Esophagus squamous epithelium (tissue), 5 donors: Measurements from ENCODE around the gene THAP4. TPM values are rescaled to one million over a fixed set of nuclear protein-coding genes. Genes with fewer than 3 reads are reported as not detected.

ENCODE experiments used
- DNase-seq: peaks from one replicate; lab custom pipeline; 2025; lab: John Stamatoyannopoulos, UW
- H3K27ac ChIP-seq, 4 donors: fragments of 200-600 bp; sonication (generic); one replicate each; pipeline ENCODE4 v1.5.1; 2016 to 2019; ENCODE audit warnings: mild to moderate bottlenecking in 1 of 4
- H3K27me3 ChIP-seq, 4 donors: fragments of 200-600 bp; sonication (generic); 1 replicate in 3 of 4; 2 replicates in 1 of 4; pipeline versions ENCODE4 v1.5.1 to v1.6.0; 2017 to 2021; ENCODE audit warnings: antibody characterized with exemption in 1 of 4
- H3K36me3 ChIP-seq, 3 donors: fragments of 200-600 bp; sonication (generic); one replicate each; pipeline ENCODE4 v1.5.1; 2016 to 2019
- H3K4me1 ChIP-seq, 3 donors: fragments of 200-600 bp; sonication (generic); one replicate each; pipeline ENCODE4 v1.5.1; 2017 to 2019
- H3K4me3 ChIP-seq, 4 donors: fragments of 200-600 bp; sonication (generic); 1 replicate in 3 of 4; 2 replicates in 1 of 4; pipeline ENCODE4 v1.5.1; 2016 to 2019; ENCODE audit warnings: mild to moderate bottlenecking in 2 of 4, moderate library complexity in 1 of 4
- H3K9me3 ChIP-seq, 3 donors: fragments of 200-600 bp; sonication (generic); one replicate each; pipeline ENCODE4 v1.5.1; 2016 to 2019
- POLR2A ChIP-seq, 4 donors: fragments of 450-650 bp; IDR thresholded peaks; one replicate each; pipeline ENCODE4 v1.6.1; 2017; ENCODE audit warnings: antibody characterized with exemption in 4 of 4, mild to moderate bottlenecking in 4 of 4, moderate library complexity in 3 of 4
- WGBS, 2 donors: methylation state at CpG; one replicate each; pipeline ENCODE4 v1.1.5; 2018; 5-methylcytosine and 5-hydroxymethylcytosine counted together
- intact Hi-C: fragments of 100-400 bp; cut with DNase I; formaldehyde crosslinking; loops from one replicate; pipeline ENCODE4 v1.15.0; 2022
- total RNA-seq, 4 donors: library from RNA; depleted of rRNA; stranded (reverse); fragments of >200 nt; gene quantifications; one replicate each; pipeline ENCODE4 v1.1.0, GENCODE V29; 2016
- TF ChIP-seq, protein P1 (sequence below), 6 experiments: fragments of 450-650 bp in 4 of 6; fragments of 200-600 bp in 2 of 6; sonication (generic) in 2 of 6; IDR thresholded peaks; one replicate each; pipeline ENCODE4 v1.5.1; 2016 to 2019; ENCODE audit warnings: antibody characterized with exemption in 6 of 6, mild to moderate bottlenecking in 4 of 6, moderate library complexity in 4 of 6
- donor health status: DM: yes; HTN: yes; CAD: no.

Gene THAP4
- total RNA-seq, 4 donors from 2014 or later, result 40.7 to 53.2 (median 46.4) TPM

- WGBS, 2 donors, result 79 to 82% methylated on average over 9 to 20 of the region's 20 CpGs
- no peak overlapping the region for H3K27ac ChIP-seq
- peaks cover 0 to 38% (median 0%) of the 10 kb centered on the region in 3 donors for H3K36me3 ChIP-seq
- intact Hi-C loops, result no loop called here
- no peak for TF ChIP-seq POLR2A (IDR thresholded peaks at IDR 0.05)
- TF ChIP-seq, protein P1, sequence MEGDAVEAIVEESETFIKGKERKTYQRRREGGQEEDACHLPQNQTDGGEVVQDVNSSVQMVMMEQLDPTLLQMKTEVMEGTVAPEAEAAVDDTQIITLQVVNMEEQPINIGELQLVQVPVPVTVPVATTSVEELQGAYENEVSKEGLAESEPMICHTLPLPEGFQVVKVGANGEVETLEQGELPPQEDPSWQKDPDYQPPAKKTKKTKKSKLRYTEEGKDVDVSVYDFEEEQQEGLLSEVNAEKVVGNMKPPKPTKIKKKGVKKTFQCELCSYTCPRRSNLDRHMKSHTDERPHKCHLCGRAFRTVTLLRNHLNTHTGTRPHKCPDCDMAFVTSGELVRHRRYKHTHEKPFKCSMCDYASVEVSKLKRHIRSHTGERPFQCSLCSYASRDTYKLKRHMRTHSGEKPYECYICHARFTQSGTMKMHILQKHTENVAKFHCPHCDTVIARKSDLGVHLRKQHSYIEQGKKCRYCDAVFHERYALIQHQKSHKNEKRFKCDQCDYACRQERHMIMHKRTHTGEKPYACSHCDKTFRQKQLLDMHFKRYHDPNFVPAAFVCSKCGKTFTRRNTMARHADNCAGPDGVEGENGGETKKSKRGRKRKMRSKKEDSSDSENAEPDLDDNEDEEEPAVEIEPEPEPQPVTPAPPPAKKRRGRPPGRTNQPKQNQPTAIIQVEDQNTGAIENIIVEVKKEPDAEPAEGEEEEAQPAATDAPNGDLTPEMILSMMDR (IDR thresholded peaks at IDR 0.05), result no peak
- no peaks in the 10 kb centered on the region for H3K9me3 ChIP-seq
- no peak for DNase-seq
- peaks cover 0 to 30% (median 0%) of the 10 kb centered on the region in 3 donors for H3K4me1 ChIP-seq
- H3K27me3 ChIP-seq, result no peaks in the 10 kb centered on the region
- H3K4me3 ChIP-seq, result no peak overlapping the region
Measured at GRCh38 chr2:241619597-241620418, 17.1 kb downstream of the THAP4 start.

GRCh38 chr2:241618829-241619228, 18.1 kb downstream of the THAP4 start:
- no peak for TF ChIP-seq POLR2A (IDR thresholded peaks at IDR 0.05)
- TF ChIP-seq, protein P1 (IDR thresholded peaks at IDR 0.05), result no peak
- no peak for DNase-seq
- Histone ChIP-seq H3K27me3 (no peaks in the 10 kb centered on the region), H3K4me1 (peaks cover 0 to 30% (median 0%) of the 10 kb centered on the region in 3 donors), H3K4me3 (no peak overlapping the region), H3K9me3 (no peaks in the 10 kb centered on the region), H3K36me3 (peaks cover 0 to 33% (median 0%) of the 10 kb centered on the region in 3 donors), H3K27ac (no peak overlapping the region)
- intact Hi-C loops, result no loop called here
- 79 to 83% methylated on average over 10 of the region's 11 CpGs for WGBS, 2 donors

- intact Hi-C loops, result no loop called here
- 71 to 89% methylated on average over 5 of the region's 5 CpGs for WGBS, 2 donors
Measured at GRCh38 chr2:241618296-241618805, 18.6 kb downstream of the THAP4 start.

DNA sequence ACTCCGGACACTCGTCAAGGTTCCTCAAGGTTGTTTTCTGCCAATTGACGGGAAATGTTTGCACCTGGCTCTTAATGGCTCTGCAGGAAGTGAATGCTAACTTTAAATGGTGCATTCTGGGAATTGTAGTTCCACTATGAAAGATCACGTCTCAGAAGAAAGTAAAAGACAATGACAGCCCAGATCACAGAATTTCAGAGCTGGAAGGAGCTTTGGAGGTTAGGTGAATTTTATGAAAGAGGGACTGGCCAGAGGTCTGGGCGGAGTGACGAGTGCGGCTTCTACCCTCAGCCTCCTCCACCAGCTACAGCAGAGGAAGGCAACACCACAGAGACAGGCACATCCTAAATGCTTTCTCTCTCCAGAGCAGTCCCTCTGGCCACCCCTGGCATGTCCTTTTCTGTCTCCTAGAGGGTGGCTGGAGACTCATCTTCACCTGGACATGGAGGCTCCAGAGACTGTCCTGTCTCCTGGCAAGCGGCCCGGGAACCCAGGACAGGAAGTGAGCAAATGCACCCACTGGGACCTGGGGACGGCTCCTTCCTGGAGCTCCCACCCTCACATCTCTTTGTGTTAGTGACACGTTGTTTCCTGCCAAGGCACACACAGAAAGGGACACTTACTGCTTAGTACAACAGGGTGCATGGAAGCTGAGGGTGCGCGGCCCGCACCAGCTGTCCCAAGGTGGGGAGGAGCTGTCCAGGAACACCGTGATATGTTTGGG, 19.4 kb downstream of the THAP4 start:
- peaks cover 0 to 35% (median 0%) of the 10 kb centered on the region in 3 donors for H3K4me1 ChIP-seq
- peaks cover 0 to 25% (median 0%) of the 10 kb centered on the region in 3 donors for H3K36me3 ChIP-seq
- H3K27me3 ChIP-seq, result no peaks in the 10 kb centered on the region
- WGBS, 2 donors, result 49 to 64% methylated on average over 12 of the region's 15 CpGs
- intact Hi-C loops, result no loop called here
- peak overlapping the region; percentile 13 to 58 (median 36) for H3K4me3 ChIP-seq
- TF ChIP-seq POLR2A (IDR thresholded peaks at IDR 0.05), result no peak
- TF ChIP-seq, protein P1 (IDR thresholded peaks at IDR 0.05), result no peak
- DNase-seq, result no peak
- H3K27ac ChIP-seq, result peak overlapping the region; percentile 16 to 65 (median 48)
- H3K9me3 ChIP-seq, result no peaks in the 10 kb centered on the region

More at GRCh38 chr2:241618296-241618805, 18.6 kb downstream of the THAP4 start:
- no peaks in the 10 kb centered on the region for H3K9me3 ChIP-seq
- no peak for TF ChIP-seq POLR2A (IDR thresholded peaks at IDR 0.05)
- TF ChIP-seq, protein P1 (IDR thresholded peaks at IDR 0.05), result no peak
- peaks cover 0 to 32% (median 0%) of the 10 kb centered on the region in 3 donors for H3K36me3 ChIP-seq
- peaks cover 0 to 32% (median 0%) of the 10 kb centered on the region in 3 donors for H3K4me1 ChIP-seq
- no peak overlapping the region for H3K4me3 ChIP-seq
- no peak for DNase-seq
- H3K27ac ChIP-seq, result peak overlapping the region in 1 of 4 donors; percentile 65
- no peaks in the 10 kb centered on the region for H3K27me3 ChIP-seq
